GM18870 (cell line): ENCODE measurements around the gene RPL15.
"Not testable (repeated sequence)": the region's sequence is repeated elsewhere in the genome, so short reads cannot be mapped to it uniquely, and the experiment has no call there.

Experiments used
- ATAC-seq: cut with Tn5 transposase; IDR thresholded peaks from one replicate; pipeline ENCODE4 v1.9.1; 2021; ENCODE audit warnings: moderate library complexity; ENCODE audit not compliant: unreplicated experiment

Gene RPL15

DNA sequence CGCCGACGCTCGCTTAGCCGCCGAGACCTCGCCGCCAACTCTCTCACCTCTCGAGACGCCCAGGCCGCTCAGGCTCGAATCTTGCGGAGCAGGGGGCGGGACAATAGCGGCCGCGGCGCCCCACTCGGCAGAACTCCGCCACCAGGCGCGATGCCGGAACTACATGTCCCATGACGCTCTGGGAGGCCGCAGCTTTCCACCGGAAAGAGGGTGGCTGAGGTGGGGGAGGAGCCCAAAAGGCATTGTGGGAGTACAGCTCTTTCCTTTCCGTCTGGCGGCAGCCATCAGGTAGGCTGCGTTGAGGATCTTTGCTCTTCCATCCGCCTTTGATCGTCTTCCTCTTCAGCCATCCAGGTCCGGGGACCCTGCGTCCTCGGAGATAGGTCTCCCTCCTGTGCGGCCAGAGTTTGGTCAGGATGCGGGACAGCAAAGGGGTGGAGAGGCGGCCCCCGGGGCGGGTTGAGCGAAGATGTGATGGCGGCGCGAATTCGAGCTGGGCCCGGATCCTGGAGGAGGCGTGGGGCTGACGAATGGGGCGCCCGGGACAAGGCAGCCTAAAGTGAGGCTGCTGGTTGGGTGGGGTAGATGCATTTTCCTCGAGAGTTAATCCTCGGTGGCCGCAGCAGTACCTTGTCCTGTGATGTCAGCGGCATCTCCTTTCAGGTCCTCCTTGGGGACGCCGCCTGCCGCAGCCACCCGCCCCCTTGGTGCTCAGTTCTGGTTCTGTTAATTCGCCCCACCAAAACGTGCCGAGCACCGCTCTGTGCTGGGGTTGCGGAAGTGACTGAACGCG lies at the start of gene RPL15, which contains the start of gene NKIRAS1:
RPL15 (plus strand) TSS at position 247 of the 793 bp plus-strand sequence. CDS start 728 bp downstream, outside the sequence.
NKIRAS1 (minus strand) TSS at position 105 of the 793 bp plus-strand sequence. CDS start 6,086 bp downstream, outside the sequence.
- ATAC-seq: peak; percentile 89

GRCh38 chr3:23867400-23867799 lies 49.5 kb upstream of the RPL15 start:
- ATAC-seq: no peak

DNA sequence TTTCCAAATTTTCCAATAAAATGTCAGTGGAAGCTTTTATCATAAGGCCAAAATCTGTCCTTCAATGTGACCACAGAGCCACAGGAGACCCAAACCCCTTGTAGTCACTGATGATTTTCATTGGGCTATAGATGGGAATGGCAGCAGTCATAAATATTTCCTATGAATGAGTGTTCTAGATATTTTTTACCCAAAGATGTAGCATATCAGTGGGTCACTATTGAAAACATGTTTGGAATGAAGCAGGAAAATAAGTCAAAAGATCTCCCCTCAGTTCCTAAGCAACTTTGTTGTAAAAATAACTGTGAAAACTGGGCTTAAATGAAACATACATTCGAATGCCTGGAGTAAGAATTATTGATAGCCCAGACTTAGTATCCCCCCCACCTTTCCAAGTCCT lies 49.1 kb upstream of the RPL15 start:
- no peak for ATAC-seq

DNA sequence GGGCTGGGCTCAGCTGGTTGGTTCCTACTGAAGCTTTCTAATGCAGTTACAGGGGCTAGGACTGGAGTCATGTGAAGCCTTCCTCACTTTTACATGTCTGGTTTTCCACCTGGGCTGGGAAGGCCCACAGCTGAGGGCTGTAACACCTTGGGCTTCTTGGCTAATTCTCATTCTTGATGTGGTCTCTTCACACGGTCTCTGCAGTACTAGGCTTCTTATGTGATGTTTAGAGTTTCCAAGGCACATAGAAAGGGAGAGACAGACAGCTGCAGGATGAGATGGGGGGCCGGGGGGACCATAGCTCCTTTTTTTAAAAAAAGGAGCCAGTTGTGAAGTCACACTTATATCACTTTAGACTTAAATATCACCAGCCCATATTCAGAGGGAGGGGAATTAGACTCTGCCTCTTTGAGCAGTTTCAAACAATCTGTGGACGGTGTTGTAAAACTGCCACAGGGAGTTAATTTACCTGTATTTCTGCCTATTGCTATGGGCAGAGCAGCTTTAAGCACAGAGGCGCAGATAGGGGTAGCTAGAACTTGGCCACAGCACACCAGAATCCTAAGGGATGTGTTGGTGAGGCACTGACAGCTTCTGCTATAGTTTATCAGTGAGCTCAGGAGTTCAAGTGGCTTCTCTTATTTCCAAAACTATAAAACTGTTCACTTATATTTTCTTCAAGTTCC lies 46.8 kb upstream of the RPL15 start:
- no peak for ATAC-seq

DNA sequence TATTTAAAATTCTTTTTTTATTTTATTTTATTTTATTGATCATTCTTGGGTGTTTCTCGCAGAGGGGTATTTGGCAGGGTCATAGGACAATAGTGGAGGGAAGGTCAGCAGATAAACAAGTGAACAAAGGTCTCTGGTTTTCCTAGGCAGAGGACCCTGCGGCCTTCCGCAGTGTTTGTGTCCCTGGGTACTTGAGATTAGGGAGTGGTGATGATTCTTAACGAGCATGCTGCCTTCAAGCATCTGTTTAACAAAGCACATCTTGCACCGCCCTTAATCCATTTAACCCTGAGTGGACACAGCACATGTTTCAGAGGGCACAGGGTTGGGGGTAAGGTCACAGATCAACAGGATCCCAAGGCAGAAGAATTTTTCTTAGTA lies 46.3 kb upstream of the RPL15 start:
- ATAC-seq: not testable (repeated sequence)

GRCh38 chr3:23871361-23871760 lies 45.6 kb upstream of the RPL15 start:
- not testable (repeated sequence) for ATAC-seq

- ATAC-seq: no peak
Measured at GRCh38 chr3:23872330-23872729, 44.6 kb upstream of the RPL15 start.

DNA sequence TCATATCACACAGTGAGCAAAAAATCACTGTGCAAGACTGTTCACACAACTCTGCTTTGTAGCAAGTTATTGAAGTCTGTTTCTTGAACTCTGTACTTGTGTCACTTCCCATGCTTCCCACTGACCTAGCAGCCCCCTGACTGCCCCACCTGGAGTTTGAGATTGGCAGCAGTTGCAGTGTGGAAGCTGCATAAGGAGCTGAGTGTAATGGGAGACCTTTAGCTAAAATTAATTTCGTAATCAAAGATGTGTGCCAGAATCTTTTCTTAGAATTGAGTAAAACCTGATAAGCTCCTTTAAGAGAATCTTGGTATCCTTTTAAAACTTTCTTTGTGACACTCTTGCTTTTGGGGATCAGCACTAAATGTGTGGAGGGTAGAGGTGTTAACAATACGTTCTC lies 43.0 kb upstream of the RPL15 start:
- no peak for ATAC-seq

- ATAC-seq: no peak
Measured at GRCh38 chr3:23874359-23875112, 42.4 kb upstream of the RPL15 start.

DNA sequence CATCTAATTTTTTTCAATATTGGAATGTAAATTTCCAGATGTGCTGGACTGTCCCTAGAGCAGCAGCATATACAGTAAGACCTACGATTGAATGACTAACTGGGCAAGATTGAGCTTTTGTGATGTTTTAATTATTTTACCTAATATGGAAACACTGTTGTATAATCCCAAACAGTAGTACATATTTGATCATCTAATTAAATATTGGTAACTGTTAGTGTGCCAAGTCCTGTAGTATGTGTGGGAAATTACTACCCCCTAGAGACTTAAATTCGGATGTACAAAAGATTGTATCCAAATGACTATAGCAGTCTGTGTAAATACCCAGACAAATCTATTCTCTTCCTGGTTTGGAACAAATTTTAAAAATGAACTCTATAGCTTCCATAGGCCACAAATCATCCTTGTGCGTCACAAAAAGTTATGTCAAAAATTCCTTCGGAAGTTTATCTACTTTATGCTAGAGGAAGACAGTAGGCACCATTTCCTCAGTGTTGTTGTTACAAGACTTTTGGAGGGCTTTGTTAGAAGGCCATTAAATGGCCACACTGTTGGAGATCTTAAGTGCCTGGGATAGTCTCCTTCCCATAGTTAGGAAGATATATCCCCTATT lies 41.7 kb upstream of the RPL15 start:
- no peak for ATAC-seq

DNA sequence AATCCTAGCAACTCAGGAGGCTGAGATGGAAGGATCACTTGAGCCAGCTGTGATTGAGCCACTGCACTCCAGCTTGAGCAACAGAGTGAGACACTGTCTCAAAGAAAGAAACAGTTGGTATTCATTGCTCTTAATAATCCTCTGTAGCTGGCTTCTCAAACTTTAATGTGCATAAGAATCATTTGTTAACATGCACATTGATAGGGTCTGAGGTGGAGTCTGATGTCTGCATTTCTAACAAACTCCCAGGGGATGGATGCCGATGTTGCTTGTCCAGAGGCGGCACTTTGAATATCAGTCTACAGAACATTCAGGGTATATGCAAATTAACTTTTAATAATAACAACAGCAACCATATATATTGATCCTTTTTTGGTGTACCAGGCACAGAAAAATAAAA lies 40.0 kb upstream of the RPL15 start:
- ATAC-seq: no peak

GRCh38 chr3:23877329-23877980 lies 39.5 kb upstream of the RPL15 start:
- no peak for ATAC-seq

DNA sequence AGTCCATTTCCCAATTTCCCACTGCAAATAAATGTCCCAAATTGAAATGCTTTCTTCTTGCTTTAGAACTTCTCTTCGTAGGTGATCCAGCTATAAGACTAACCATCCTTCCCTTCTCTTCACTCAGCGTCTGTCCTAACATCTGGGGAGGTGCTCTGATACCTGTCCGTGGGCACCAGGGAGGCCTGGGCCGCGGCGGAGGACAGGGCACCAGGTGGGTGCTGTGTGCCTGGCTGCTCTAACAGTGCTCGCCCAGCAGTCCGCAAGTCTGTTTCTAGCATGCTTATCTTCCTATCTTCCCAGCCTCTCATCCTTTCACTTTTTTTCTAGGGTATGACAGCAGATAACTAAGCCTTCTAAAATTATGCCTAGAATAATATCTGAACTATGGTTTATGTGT lies 37.4 kb upstream of the RPL15 start:
- no peak for ATAC-seq

DNA sequence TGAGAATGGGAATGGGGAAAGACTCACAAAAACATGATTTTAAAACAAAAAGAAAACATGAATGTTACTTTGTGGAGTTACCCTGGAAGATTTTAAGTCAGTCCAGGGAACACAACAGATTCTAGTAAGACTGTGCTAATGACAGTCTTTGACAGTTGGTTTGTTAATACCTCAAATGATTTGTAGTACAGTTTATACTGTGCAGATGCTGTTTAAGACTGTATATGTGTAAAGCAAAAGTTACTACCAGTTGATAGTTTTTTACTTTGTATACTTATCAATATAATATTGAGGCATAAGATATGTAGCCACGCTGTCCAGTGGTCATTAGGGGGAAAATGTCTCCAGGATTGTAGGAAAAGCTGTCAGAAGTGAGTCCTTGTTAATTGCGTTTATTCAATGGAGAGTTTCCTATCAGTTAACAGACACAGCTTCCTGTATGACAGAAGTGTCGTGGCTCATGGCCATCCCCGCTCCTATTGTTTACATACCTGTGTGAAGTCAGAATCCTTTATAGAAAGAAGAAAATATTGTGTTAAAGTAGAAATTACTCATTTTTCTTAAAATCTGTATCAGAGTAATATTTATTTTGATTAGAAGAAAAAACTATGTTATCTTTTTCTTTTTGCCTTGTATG lies 36.1 kb upstream of the RPL15 start:
- ATAC-seq: no peak

DNA sequence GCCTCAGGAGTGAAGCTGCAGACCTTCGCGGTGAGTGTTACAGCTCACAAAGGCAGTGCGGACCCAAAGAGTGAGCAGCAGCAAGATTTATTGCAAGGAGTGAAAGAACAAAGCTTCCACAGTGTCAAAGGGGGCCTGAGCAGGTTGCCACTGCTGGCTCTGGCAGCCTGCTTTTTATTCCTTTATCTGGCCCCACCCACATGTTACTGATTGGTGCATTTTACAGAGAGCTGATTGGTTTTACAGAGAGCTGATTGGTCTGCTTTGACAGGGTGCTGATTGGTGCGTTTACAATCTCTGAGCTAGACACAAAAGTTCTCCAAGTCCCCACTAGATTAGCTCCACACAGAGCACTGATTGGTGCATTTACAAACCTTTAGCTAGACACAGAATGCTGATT lies 34.9 kb upstream of the RPL15 start:
- not testable (repeated sequence) for ATAC-seq

GRCh38 chr3:23882487-23882918 lies 34.4 kb upstream of the RPL15 start:
- no peak for ATAC-seq

GRCh38 chr3:23884481-23884880 lies 32.5 kb upstream of the RPL15 start:
- ATAC-seq: no peak

DNA sequence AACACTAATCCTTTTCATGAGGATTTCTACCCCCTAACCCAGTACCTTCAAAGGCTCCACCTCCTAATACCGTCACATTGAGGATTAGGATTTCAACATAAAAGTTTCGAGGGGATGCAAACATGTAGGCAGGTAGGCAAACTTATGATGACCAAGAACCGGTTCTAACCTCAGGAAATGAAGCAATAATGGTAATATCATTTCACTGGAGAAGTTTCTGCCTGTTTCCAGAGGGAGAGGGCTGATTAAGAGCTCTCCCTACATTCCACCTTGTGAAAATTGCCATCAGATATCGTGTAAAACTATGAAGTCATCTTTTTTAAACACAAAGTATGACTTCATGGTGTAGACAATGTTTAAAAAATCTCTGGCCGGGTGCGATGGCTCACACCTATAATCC lies 31.7 kb upstream of the RPL15 start:
- no peak for ATAC-seq

DNA sequence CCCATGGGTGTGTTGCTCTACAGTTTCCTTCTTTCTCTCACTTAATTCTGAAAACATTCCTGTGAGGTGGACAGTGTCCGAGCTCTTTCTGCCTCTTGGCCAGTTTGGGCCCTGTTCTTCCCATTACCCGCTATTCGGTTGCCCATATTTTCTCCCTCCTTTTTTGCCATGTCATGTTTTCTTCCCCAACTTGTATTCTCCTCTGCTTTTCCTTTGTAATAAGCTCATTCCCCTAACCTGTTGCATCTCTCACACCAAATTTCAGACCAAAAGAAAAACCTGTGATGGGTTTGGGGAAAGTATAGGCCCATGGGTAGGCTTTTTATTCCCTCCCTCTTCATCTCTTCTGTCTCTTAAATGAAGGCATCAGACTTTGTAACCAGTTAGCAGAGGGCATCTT lies 30.6 kb upstream of the RPL15 start:
- no peak for ATAC-seq

DNA sequence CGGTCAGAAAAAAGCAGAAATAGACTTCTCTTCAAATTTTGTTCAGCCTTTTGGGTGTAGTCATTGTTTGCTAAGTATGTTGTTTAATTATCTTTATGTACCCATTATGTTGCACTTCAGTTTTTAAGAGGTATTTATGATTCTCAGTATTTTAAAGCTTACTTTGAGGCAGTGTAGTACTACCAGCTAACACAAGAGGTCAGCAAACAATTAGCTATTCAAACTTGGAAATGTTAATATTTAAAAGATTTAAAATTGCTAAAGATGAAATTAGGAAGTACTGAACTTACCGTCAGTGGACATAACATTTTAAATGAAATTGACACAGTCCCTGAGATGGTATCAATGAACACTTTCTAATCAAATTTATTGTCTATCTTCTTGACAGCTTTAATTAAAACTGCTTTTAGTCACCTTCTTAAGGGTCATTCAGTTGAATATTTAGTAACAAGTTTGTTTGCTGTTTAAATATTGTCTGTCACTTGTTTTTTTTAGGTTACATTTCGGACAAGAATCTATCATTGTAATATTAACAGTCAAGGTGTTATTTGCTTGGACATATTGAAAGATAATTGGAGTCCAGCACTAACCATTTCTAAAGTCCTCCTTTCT lies 28.2 kb upstream of the RPL15 start:
- ATAC-seq: peak; percentile 67
